K562 (cell line): ENCODE results near the gene POLR3E. TPM values are rescaled to one million over a fixed set of nuclear protein-coding genes. Genes with fewer than 3 reads are reported as not detected.
A peak's percentile ranks its signal among the peaks of the same experiment; 100 is the strongest.

Experiments used
- ASH1L ChIP-seq: fragments of 450-650 bp; IDR thresholded peaks from 2 replicates; pipeline ENCODE4 v1.6.1; 2018; ENCODE audit warnings: borderline replicate concordance, mild to moderate bottlenecking, low read depth; ENCODE audit not compliant: partially characterized antibody
- BRF1 ChIP-seq: IDR thresholded peaks from 3 replicates; pipeline ENCODE4 v1.6.1; 2011; ENCODE audit warnings: borderline replicate concordance, mild to moderate bottlenecking; ENCODE audit not compliant: insufficient read length; ENCODE audit errors: extremely low read depth
- CSDE1 ChIP-seq, 2 experiments: fragments of 450-650 bp; IDR thresholded peaks; 2 replicates each; pipeline ENCODE4 v1.6.1; 2016; ENCODE audit warnings: mild to moderate bottlenecking in 1 of 2
- FIP1L1 ChIP-seq: fragments of 200-400 bp; formaldehyde crosslinking; IDR thresholded peaks from 2 replicates; pipeline ENCODE4 v1.6.1; 2018; ENCODE audit warnings: mild to moderate bottlenecking, low read depth, low read length; ENCODE audit not compliant: poor library complexity, severe bottlenecking
- KDM2B ChIP-seq: fragments of 250-450 bp; sonication (Bioruptor Pico); IDR thresholded peaks from 2 replicates; pipeline ENCODE4 v1.8.0; 2021; ENCODE audit warnings: mild to moderate bottlenecking, moderate library complexity
- NEUROD1 ChIP-seq: fragments of 150-350 bp; IDR thresholded peaks from 2 replicates; pipeline ENCODE4 v1.6.1; 2014; ENCODE audit warnings: borderline replicate concordance, low read length, low read depth; ENCODE audit not compliant: partially characterized antibody
- POLR3A ChIP-seq: IDR thresholded peaks from 2 replicates; pipeline ENCODE4 v1.6.1; 2011; ENCODE audit warnings: borderline replicate concordance, mild to moderate bottlenecking, moderate library complexity; ENCODE audit not compliant: insufficient read length, insufficient read depth; ENCODE audit errors: extremely low read depth
- SMAD1 ChIP-seq: fragments of 150-350 bp; IDR thresholded peaks from 2 replicates; pipeline ENCODE4 v1.6.1; 2014; ENCODE audit warnings: low read length, low read depth; ENCODE audit not compliant: partially characterized antibody
- TARDBP ChIP-seq: fragments of 450-650 bp; IDR thresholded peaks from 2 replicates; pipeline ENCODE4 v1.6.1; 2016
- ZBTB7A ChIP-seq: IDR thresholded peaks from 2 replicates; pipeline ENCODE4 v1.6.1; 2011; ENCODE audit warnings: low read depth, mild to moderate bottlenecking, low read length, moderate library complexity, borderline replicate concordance; ENCODE audit not compliant: control insufficient read depth
- ZNF507 ChIP-seq: conservative IDR thresholded peaks from 2 replicates; pipeline ENCODE4 v1.6.1; 2017; ENCODE audit warnings: missing genetic modification characterization, missing compliant biosample characterization
- ZNF764 ChIP-seq: fragments of 250-450 bp; sonication (Bioruptor Pico); IDR thresholded peaks from 2 replicates; pipeline ENCODE4 v1.4.0; 2020; ENCODE audit warnings: low read depth, mild to moderate bottlenecking, moderate library complexity
- ZZZ3 ChIP-seq: fragments of 450-650 bp; IDR thresholded peaks from 2 replicates; pipeline ENCODE4 v1.6.1; 2016; ENCODE audit warnings: antibody characterized with exemption, mild to moderate bottlenecking, moderate library complexity
- polyA plus RNA-seq, 8 experiments: library from polyadenylated mRNA; depleted of rRNA in 4 of 8; stranded (reverse) in 5 of 8; unstranded in 3 of 8; fragments of >200 nt; fragmentation: Nextera tagmentation in 2 of 8; fragmentation: Illumina TruSeq in 1 of 8; extraction: Ambion mirVana in 2 of 8; extraction: Trizol in 1 of 8; gene quantifications; 2 replicates each; pipeline versions ENCODE4 v1.2.1 to v1.2.3, GENCODE V29; 2011 to 2014; ENCODE audit warnings: inconsistent platforms in 1 of 8, missing spikeins in 1 of 8
- total RNA-seq, 7 experiments: library from RNA; depleted of rRNA in 6 of 7; stranded (reverse); fragments of >200 nt in 6 of 7; fragmentation: Illumina TruSeq in 2 of 7; extraction: Trizol in 2 of 7; gene quantifications; 2 replicates each; pipeline versions ENCODE4 v1.2.1 to v1.2.3, GENCODE V29; 2011 to 2021; ENCODE audit warnings: low replicate concordance in 1 of 7
- TF ChIP-seq, protein P1 (sequence below): fragments of 450-650 bp; IDR thresholded peaks from 2 replicates; pipeline ENCODE4 v1.6.1; 2016; ENCODE audit warnings: low read depth
- TF ChIP-seq, protein P2 (sequence below), 2 experiments: fragments of 150-350 bp in 1 of 2; IDR thresholded peaks; 2 replicates each; pipeline ENCODE4 v1.6.1; 2012 to 2016; ENCODE audit warnings: low read depth in 2 of 2, low read length in 2 of 2, mild to moderate bottlenecking in 1 of 2, moderate library complexity in 1 of 2

Gene POLR3E
- total and polyA plus RNA-seq, 9 of the 15 experiments (the other 6 are each of a cell fraction or from before 2014, with no cell fraction given) = 17.7 to 151 (median 82.6) TPM

DNA sequence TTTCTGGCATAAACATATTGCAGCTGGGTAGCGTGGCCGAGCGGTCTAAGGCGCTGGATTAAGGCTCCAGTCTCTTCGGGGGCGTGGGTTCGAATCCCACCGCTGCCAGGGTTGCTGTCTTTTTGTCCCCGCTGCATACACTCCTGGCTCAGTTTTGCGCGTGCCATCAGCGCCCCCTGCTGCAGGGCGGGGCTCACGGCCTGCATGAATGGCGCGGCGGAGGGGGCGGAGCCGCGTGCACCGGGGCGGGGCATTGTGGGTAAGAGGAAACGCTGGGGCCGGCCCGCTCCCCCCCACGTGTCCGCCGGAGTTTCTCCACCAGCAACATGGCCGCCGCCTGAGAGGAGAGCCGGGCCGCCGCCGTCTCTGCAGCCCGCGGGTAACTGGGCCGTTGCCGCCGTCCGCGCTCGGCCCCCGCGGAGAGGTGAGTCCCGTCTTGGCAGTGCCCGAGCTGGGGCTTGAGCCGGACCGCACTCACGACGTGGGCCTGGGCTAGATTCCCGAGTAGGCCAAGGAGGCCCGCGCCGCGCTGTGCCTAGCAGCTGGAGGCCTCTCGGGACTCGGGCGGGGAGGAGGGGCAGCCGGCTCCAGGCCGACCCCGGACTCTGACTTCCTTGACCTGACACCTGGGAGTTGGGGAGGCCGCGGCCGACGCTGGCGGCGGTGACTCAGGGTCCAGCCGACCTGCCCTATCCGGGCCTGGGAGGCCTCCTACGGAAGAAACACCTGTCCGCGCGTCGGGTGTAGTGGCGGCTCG is at the start of gene POLR3E (continued):
- TF ChIP-seq, protein P1, sequence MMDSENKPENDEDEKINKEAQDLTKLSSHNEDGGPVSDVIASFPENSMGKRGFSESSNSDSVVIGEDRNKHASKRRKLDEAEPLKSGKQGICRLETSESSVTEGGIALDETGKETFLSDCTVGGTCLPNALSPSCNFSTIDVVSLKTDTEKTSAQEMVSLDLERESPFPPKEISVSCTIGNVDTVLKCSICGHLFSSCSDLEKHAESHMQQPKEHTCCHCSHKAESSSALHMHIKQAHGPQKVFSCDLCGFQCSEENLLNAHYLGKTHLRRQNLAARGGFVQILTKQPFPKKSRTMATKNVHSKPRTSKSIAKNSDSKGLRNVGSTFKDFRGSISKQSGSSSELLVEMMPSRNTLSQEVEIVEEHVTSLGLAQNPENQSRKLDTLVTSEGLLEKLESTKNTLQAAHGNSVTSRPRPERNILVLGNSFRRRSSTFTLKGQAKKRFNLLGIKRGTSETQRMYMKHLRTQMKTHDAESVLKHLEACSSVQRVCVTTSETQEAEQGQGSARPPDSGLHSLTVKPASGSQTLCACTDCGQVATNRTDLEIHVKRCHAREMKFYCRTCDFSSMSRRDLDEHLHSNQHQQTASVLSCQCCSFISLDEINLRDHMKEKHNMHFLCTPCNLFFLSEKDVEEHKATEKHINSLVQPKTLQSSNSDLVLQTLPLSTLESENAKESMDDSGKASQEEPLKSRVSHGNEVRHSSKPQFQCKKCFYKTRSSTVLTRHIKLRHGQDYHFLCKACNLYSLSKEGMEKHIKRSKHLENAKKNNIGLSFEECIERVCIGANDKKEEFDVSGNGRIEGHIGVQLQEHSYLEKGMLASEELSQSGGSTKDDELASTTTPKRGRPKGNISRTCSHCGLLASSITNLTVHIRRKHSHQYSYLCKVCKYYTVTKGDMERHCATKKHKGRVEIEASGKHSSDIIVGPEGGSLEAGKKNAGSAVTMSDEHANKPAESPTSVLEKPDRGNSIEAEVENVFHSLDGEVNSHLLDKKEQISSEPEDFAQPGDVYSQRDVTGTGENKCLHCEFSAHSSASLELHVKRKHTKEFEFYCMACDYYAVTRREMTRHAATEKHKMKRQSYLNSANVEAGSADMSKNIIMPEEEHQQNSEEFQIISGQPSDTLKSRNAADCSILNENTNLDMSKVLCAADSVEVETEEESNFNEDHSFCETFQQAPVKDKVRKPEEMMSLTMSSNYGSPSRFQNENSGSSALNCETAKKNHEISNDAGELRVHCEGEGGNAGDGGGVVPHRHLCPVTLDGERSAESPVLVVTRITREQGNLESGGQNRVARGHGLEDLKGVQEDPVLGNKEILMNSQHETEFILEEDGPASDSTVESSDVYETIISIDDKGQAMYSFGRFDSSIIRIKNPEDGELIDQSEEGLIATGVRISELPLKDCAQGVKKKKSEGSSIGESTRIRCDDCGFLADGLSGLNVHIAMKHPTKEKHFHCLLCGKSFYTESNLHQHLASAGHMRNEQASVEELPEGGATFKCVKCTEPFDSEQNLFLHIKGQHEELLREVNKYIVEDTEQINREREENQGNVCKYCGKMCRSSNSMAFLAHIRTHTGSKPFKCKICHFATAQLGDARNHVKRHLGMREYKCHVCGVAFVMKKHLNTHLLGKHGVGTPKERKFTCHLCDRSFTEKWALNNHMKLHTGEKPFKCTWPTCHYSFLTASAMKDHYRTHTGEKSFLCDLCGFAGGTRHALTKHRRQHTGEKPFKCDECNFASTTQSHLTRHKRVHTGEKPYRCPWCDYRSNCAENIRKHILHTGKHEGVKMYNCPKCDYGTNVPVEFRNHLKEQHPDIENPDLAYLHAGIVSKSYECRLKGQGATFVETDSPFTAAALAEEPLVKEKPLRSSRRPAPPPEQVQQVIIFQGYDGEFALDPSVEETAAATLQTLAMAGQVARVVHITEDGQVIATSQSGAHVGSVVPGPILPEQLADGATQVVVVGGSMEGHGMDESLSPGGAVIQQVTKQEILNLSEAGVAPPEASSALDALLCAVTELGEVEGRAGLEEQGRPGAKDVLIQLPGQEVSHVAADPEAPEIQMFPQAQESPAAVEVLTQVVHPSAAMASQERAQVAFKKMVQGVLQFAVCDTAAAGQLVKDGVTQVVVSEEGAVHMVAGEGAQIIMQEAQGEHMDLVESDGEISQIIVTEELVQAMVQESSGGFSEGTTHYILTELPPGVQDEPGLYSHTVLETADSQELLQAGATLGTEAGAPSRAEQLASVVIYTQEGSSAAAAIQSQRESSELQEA = peak; percentile 80
- TF ChIP-seq ASH1L (no peak), BRF1 (no peak), ZZZ3 (no peak), ZBTB7A (peak; percentile 83), NEUROD1 (peak; percentile 46), TARDBP (no peak; the same call in 1 of the 2 replicates), FIP1L1 (peak; percentile 96), SMAD1 (no peak), ZNF507 (tag) (no peak), POLR3A (peak; percentile 94), CSDE1 (IDR thresholded peaks at IDR 0.05) (peak in 1 of 2 experiments; percentile 92; a peak in 2 of 4 replicates), KDM2B (CRISPR knock-in tag) (peak; percentile 75), ZNF764 (CRISPR knock-in tag) (peak; percentile 89)
- TF ChIP-seq, protein P2, sequence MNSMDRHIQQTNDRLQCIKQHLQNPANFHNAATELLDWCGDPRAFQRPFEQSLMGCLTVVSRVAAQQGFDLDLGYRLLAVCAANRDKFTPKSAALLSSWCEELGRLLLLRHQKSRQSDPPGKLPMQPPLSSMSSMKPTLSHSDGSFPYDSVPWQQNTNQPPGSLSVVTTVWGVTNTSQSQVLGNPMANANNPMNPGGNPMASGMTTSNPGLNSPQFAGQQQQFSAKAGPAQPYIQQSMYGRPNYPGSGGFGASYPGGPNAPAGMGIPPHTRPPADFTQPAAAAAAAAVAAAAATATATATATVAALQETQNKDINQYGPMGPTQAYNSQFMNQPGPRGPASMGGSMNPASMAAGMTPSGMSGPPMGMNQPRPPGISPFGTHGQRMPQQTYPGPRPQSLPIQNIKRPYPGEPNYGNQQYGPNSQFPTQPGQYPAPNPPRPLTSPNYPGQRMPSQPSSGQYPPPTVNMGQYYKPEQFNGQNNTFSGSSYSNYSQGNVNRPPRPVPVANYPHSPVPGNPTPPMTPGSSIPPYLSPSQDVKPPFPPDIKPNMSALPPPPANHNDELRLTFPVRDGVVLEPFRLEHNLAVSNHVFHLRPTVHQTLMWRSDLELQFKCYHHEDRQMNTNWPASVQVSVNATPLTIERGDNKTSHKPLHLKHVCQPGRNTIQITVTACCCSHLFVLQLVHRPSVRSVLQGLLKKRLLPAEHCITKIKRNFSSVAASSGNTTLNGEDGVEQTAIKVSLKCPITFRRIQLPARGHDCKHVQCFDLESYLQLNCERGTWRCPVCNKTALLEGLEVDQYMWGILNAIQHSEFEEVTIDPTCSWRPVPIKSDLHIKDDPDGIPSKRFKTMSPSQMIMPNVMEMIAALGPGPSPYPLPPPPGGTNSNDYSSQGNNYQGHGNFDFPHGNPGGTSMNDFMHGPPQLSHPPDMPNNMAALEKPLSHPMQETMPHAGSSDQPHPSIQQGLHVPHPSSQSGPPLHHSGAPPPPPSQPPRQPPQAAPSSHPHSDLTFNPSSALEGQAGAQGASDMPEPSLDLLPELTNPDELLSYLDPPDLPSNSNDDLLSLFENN (IDR thresholded peaks at IDR 0.05; ENCODE audit: low read depth in 2 of 2, low read length in 2 of 2) = peak in 1 of 2 experiments; percentile 55; a peak in 1 of 4 replicates
